GM23338 (cell line): ENCODE measurements around the gene CDK5RAP2. TPM values are rescaled to one million over a fixed set of nuclear protein-coding genes. Genes with fewer than 3 reads are reported as not detected.

Experiments
- ATAC-seq: fragments of 200-7000 bp; cut with Tn5 transposase; 3 replicates; pipeline ENCODE4 v1.9.1; 2020
- DNase-seq: peaks from one replicate; pipeline ENCODE4 v3.0.0-alpha.2; 2015; ENCODE audit warnings: low spot score
- H2AFZ ChIP-seq: fragments of 200-600 bp; sonication (generic); 2 replicates; pipeline ENCODE4 v1.8.0; 2016; ENCODE audit warnings: antibody characterized with exemption, mild to moderate bottlenecking, moderate library complexity
- H3F3A ChIP-seq: fragments of 200-600 bp; sonication (generic); replicated peaks from 2 replicates; pipeline ENCODE4 v1.8.0; 2017; ENCODE audit warnings: antibody characterized with exemption, mixed run types, low read depth
- H3K27ac ChIP-seq: fragments of 200-600 bp; sonication (generic); 2 replicates; pipeline ENCODE4 v1.6.1; 2016; ENCODE audit warnings: low read depth
- H3K27me3 ChIP-seq: fragments of 200-600 bp; sonication (generic); 2 replicates; pipeline ENCODE4 v1.8.0; 2016; ENCODE audit warnings: mild to moderate bottlenecking, mixed run types, moderate library complexity; ENCODE audit not compliant: insufficient read depth
- H3K36me3 ChIP-seq: fragments of 200-600 bp; sonication (generic); 2 replicates; pipeline ENCODE4 v1.8.0; 2016; ENCODE audit warnings: mild to moderate bottlenecking; ENCODE audit not compliant: insufficient read depth
- H3K4me1 ChIP-seq: fragments of 200-600 bp; sonication (generic); 2 replicates; pipeline ENCODE4 v1.8.0; 2016; ENCODE audit warnings: mild to moderate bottlenecking, moderate library complexity; ENCODE audit not compliant: insufficient read depth
- H3K4me2 ChIP-seq: fragments of 200-600 bp; sonication (generic); 2 replicates; pipeline ENCODE4 v1.7.1; 2017; ENCODE audit warnings: mixed run types
- H3K4me3 ChIP-seq: fragments of 200-600 bp; sonication (generic); 2 replicates; pipeline ENCODE4 v1.6.1; 2016; ENCODE audit warnings: mixed run types
- H3K79me2 ChIP-seq: fragments of 200-600 bp; sonication (generic); replicated peaks from 2 replicates; pipeline ENCODE4 v1.8.0; 2017; ENCODE audit warnings: mild to moderate bottlenecking; ENCODE audit not compliant: insufficient read depth
- H3K9me2 ChIP-seq: fragments of 200-600 bp; sonication (generic); 2 replicates; pipeline ENCODE4 v1.8.0; 2017; ENCODE audit not compliant: insufficient read depth
- H4K20me1 ChIP-seq: fragments of 200-600 bp; sonication (generic); replicated peaks from 2 replicates; pipeline ENCODE4 v1.8.0; 2017; ENCODE audit warnings: mild to moderate bottlenecking; ENCODE audit not compliant: insufficient read depth
- H3K27ac Mint-ChIP-seq: 2 replicates; pipeline ENCODE4 v1.8.0; 2020; ENCODE audit warnings: inconsistent platforms, mild to moderate bottlenecking, moderate library complexity, mixed read lengths
- H3K27me3 Mint-ChIP-seq: 3 replicates; pipeline ENCODE4 v1.8.0; 2022; ENCODE audit warnings: low read depth, mild to moderate bottlenecking, moderate library complexity, mixed read lengths, inconsistent platforms; ENCODE audit not compliant: insufficient read depth, poor library complexity
- H3K36me3 Mint-ChIP-seq: 3 replicates; pipeline ENCODE4 v1.8.0; 2021; ENCODE audit warnings: low read depth, mild to moderate bottlenecking, inconsistent platforms, moderate library complexity, mixed read lengths
- H3K4me1 Mint-ChIP-seq: 3 replicates; pipeline ENCODE4 v1.8.0; 2020; ENCODE audit warnings: mild to moderate bottlenecking, inconsistent platforms, mixed read lengths
- H3K4me3 Mint-ChIP-seq: 3 replicates; pipeline ENCODE4 v1.8.0; 2021; ENCODE audit warnings: moderate library complexity, mild to moderate bottlenecking, inconsistent platforms, mixed read lengths
- H3K9me3 Mint-ChIP-seq: 3 replicates; pipeline ENCODE4 v1.8.0; 2020; ENCODE audit warnings: moderate library complexity, mild to moderate bottlenecking, inconsistent platforms, mixed read lengths
- CREB1 ChIP-seq: fragments of 250-450 bp; sonication (Bioruptor Pico); IDR thresholded peaks from 2 replicates; pipeline ENCODE4 v1.5.0; 2020; ENCODE audit warnings: low read depth, mild to moderate bottlenecking, moderate library complexity
- EZH2 ChIP-seq: fragments of 200-600 bp; sonication (generic); IDR thresholded peaks from one replicate; pipeline ENCODE4 v1.8.0; 2017; ENCODE audit warnings: antibody characterized with exemption, mild to moderate bottlenecking, low read depth; ENCODE audit not compliant: unreplicated experiment
- EZH2phosphoT487 ChIP-seq: fragments of 200-600 bp; sonication (generic); IDR thresholded peaks from one replicate; pipeline ENCODE4 v1.8.1; 2018; ENCODE audit warnings: antibody characterized with exemption; ENCODE audit not compliant: unreplicated experiment
- JUNB ChIP-seq: IDR thresholded peaks from one replicate; pipeline ENCODE4 v1.6.1; 2016; ENCODE audit warnings: antibody characterized with exemption; ENCODE audit not compliant: unreplicated experiment
- NANOG ChIP-seq: IDR thresholded peaks from 2 replicates; pipeline ENCODE4 v1.6.1; 2016; ENCODE audit warnings: antibody characterized with exemption, borderline replicate concordance
- POLR2AphosphoS5 ChIP-seq: IDR thresholded peaks from 2 replicates; pipeline ENCODE4 v1.6.1; 2016; ENCODE audit warnings: antibody characterized with exemption, low read depth
- STAT1 ChIP-seq: IDR thresholded peaks from one replicate; pipeline ENCODE4 v1.6.1; 2016; ENCODE audit warnings: antibody characterized with exemption; ENCODE audit not compliant: unreplicated experiment
- ZNF114 ChIP-seq: fragments of 250-450 bp; sonication (Bioruptor Pico); IDR thresholded peaks from 2 replicates; pipeline ENCODE4 v1.5.0; 2020; ENCODE audit warnings: mild to moderate bottlenecking, moderate library complexity
- ZNF331 ChIP-seq: fragments of 250-450 bp; sonication (Bioruptor Pico); IDR thresholded peaks from 2 replicates; pipeline ENCODE4 v1.5.0; 2020; ENCODE audit warnings: low read depth, mild to moderate bottlenecking, moderate library complexity
- polyA plus RNA-seq: library from polyadenylated mRNA; unstranded; fragments of >200 nt; fragmentation: Nextera tagmentation; extraction: Ambion mirVana; gene quantifications from 2 replicates; pipeline ENCODE4 v1.2.1, GENCODE V29; 2016
- total RNA-seq: library from RNA; depleted of rRNA; stranded (reverse); fragments of >200 nt; shearing (Covaris generic); gene quantifications from 2 replicates; pipeline ENCODE4 v1.2.3, GENCODE V29; 2014
- TF ChIP-seq, protein P1 (sequence below): IDR thresholded peaks from 2 replicates; pipeline ENCODE4 v1.6.1; 2016; ENCODE audit warnings: antibody characterized with exemption
- TF ChIP-seq, protein P2 (sequence below): IDR thresholded peaks from one replicate; pipeline ENCODE4 v1.6.1; 2018; ENCODE audit warnings: antibody characterized with exemption; ENCODE audit not compliant: unreplicated experiment
- TF ChIP-seq, protein P3 (sequence below), 2 experiments: fragments of 200-600 bp in 1 of 2; sonication (generic) in 1 of 2; conservative IDR thresholded peaks; 2 replicates each; pipeline versions ENCODE4 v1.5.1 to v1.6.1; 2016 to 2017; ENCODE audit warnings: antibody characterized with exemption in 2 of 2, low read depth in 2 of 2, mild to moderate bottlenecking in 2 of 2, moderate library complexity in 1 of 2

CDK5RAP2 gene
- total and polyA plus RNA-seq, 2 experiments from 2014 or later: 50.7 to 65.7 TPM

DNA sequence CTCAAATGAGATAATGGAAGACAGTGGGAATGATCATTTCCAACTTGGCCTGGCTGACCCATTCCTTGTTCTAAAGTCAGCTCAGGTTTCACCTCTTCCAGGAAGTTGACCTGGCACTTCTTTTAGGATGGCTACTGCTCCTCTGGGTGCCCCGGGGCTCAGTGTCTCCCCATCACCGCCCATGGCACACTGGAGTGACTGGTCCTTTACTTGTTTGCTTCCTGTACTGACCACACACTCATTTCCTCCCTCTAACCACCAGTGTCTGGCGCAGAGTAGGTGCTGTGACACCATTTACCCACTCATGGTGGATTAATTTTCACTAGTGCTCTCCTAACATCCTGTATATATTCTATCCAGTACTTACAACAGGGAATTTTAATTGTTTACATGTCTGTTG is 183.5 kb downstream of the CDK5RAP2 start:
- Mint-ChIP-seq H3K36me3 (peaks cover 66% of the 10 kb centered on the region), H3K27ac (no peak overlapping the region), H3K27me3 (peaks cover 12% of the 10 kb centered on the region), H3K9me3 (no peaks in the 10 kb centered on the region), H3K4me1 (no peaks in the 10 kb centered on the region; the same call in 2 of the 3 replicates), H3K4me3 (no peak overlapping the region)
- TF ChIP-seq, protein P1, sequence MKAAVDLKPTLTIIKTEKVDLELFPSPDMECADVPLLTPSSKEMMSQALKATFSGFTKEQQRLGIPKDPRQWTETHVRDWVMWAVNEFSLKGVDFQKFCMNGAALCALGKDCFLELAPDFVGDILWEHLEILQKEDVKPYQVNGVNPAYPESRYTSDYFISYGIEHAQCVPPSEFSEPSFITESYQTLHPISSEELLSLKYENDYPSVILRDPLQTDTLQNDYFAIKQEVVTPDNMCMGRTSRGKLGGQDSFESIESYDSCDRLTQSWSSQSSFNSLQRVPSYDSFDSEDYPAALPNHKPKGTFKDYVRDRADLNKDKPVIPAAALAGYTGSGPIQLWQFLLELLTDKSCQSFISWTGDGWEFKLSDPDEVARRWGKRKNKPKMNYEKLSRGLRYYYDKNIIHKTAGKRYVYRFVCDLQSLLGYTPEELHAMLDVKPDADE: no peak
- TF ChIP-seq, protein P2, sequence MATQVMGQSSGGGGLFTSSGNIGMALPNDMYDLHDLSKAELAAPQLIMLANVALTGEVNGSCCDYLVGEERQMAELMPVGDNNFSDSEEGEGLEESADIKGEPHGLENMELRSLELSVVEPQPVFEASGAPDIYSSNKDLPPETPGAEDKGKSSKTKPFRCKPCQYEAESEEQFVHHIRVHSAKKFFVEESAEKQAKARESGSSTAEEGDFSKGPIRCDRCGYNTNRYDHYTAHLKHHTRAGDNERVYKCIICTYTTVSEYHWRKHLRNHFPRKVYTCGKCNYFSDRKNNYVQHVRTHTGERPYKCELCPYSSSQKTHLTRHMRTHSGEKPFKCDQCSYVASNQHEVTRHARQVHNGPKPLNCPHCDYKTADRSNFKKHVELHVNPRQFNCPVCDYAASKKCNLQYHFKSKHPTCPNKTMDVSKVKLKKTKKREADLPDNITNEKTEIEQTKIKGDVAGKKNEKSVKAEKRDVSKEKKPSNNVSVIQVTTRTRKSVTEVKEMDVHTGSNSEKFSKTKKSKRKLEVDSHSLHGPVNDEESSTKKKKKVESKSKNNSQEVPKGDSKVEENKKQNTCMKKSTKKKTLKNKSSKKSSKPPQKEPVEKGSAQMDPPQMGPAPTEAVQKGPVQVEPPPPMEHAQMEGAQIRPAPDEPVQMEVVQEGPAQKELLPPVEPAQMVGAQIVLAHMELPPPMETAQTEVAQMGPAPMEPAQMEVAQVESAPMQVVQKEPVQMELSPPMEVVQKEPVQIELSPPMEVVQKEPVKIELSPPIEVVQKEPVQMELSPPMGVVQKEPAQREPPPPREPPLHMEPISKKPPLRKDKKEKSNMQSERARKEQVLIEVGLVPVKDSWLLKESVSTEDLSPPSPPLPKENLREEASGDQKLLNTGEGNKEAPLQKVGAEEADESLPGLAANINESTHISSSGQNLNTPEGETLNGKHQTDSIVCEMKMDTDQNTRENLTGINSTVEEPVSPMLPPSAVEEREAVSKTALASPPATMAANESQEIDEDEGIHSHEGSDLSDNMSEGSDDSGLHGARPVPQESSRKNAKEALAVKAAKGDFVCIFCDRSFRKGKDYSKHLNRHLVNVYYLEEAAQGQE: no peak
- TF ChIP-seq EZH2 (no peak), ZNF114 (no peak), EZH2phosphoT487 (no peak), STAT1 (no peak)
- peaks cover 35% of the 10 kb centered on the region; the same call in 1 of the 2 replicates for H3K36me3 ChIP-seq
- no peaks in the 10 kb centered on the region for H3F3A ChIP-seq
- no peaks in the 10 kb centered on the region for H3K9me2 ChIP-seq
- no peaks in the 10 kb centered on the region; the same call in 1 of the 2 replicates for H4K20me1 ChIP-seq
- no peak overlapping the region for H3K27ac ChIP-seq
- H3K4me2 ChIP-seq: no peak overlapping the region
- DNase-seq (no peak), ATAC-seq (no peak)
- no peak overlapping the region for H2AFZ ChIP-seq
- no peaks in the 10 kb centered on the region for H3K4me1 ChIP-seq
- H3K4me3 ChIP-seq: no peak overlapping the region
- no peaks in the 10 kb centered on the region for H3K27me3 ChIP-seq
- no peaks in the 10 kb centered on the region for H3K79me2 ChIP-seq

DNA sequence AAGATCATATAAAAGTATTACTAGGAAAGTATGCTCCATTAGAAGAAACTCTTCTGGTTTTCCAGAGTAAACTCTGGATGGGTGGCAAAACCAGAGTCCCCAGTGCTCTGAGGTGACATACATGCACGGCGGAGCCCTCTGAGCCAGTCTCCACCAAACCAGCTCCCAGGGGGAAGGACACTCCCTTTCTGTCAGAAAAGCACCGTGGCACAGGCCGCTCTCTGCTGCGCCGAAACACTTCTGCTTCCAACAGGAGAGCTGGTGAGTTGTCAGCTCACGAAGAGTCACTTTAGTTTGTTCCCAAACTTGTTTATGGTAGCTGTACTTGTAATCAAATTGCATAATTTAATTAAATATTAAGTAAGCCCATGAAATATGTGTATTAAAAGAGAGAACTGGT is 184.6 kb downstream of the CDK5RAP2 start:
- Mint-ChIP-seq H3K9me3 (no peaks in the 10 kb centered on the region), H3K4me1 (no peaks in the 10 kb centered on the region; the same call in 2 of the 3 replicates), H3K36me3 (peaks cover 66% of the 10 kb centered on the region), H3K4me3 (no peak overlapping the region), H3K27ac (no peak overlapping the region), H3K27me3 (peaks cover 12% of the 10 kb centered on the region)
- H3K36me3 ChIP-seq: peaks cover 35% of the 10 kb centered on the region; the same call in 1 of the 2 replicates
- H3K4me3 ChIP-seq: no peak overlapping the region
- no peak overlapping the region for H3K27ac ChIP-seq
- no peak overlapping the region for H2AFZ ChIP-seq
- no peak for DNase-seq
- no peaks in the 10 kb centered on the region for H3F3A ChIP-seq
- H3K4me2 ChIP-seq: no peak overlapping the region
- H3K27me3 ChIP-seq: no peaks in the 10 kb centered on the region
- no peak for ATAC-seq
- no peaks in the 10 kb centered on the region; the same call in 1 of the 2 replicates for H4K20me1 ChIP-seq
- no peaks in the 10 kb centered on the region for H3K79me2 ChIP-seq
- H3K4me1 ChIP-seq: no peaks in the 10 kb centered on the region
- no peaks in the 10 kb centered on the region for H3K9me2 ChIP-seq
- no peak for TF ChIP-seq POLR2AphosphoS5
- TF ChIP-seq, protein P2: no peak
- TF ChIP-seq, protein P1: no peak
- no peak for TF ChIP-seq JUNB
- TF ChIP-seq STAT1: no peak
- TF ChIP-seq, protein P3, sequence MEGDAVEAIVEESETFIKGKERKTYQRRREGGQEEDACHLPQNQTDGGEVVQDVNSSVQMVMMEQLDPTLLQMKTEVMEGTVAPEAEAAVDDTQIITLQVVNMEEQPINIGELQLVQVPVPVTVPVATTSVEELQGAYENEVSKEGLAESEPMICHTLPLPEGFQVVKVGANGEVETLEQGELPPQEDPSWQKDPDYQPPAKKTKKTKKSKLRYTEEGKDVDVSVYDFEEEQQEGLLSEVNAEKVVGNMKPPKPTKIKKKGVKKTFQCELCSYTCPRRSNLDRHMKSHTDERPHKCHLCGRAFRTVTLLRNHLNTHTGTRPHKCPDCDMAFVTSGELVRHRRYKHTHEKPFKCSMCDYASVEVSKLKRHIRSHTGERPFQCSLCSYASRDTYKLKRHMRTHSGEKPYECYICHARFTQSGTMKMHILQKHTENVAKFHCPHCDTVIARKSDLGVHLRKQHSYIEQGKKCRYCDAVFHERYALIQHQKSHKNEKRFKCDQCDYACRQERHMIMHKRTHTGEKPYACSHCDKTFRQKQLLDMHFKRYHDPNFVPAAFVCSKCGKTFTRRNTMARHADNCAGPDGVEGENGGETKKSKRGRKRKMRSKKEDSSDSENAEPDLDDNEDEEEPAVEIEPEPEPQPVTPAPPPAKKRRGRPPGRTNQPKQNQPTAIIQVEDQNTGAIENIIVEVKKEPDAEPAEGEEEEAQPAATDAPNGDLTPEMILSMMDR (conservative IDR thresholded peaks at IDR 0.05; ENCODE audit: low read depth in 2 of 2): no peak
- no peak for TF ChIP-seq ZNF331 (CRISPR knock-in tag)
- no peak for TF ChIP-seq NANOG
- TF ChIP-seq CREB1 (CRISPR knock-in tag): no peak
